HCT116 (cell line): ENCODE results near the gene SLC7A7.

ENCODE experiments used
- CTCF ChIP-seq, 3 experiments: fragments of 200-600 bp in 1 of 3; sonication (generic) in 1 of 3; IDR thresholded peaks in 2 of 3; conservative IDR thresholded peaks in 1 of 3; 2 replicates each; pipeline ENCODE4 v1.5.1; 2012 to 2017; ENCODE audit warnings: low read depth in 2 of 3, low read length in 2 of 3, antibody characterized with exemption in 1 of 3, borderline replicate concordance in 1 of 3, control low read depth in 1 of 3, mild to moderate bottlenecking in 1 of 3, mixed read lengths in 1 of 3, mixed run types in 1 of 3, moderate library complexity in 1 of 3; ENCODE audit not compliant: insufficient read depth in 1 of 3
- EGR1 ChIP-seq: IDR thresholded peaks from 2 replicates; pipeline ENCODE4 v1.6.1; 2012; ENCODE audit warnings: low read depth
- EZH2 ChIP-seq: fragments of 200-600 bp; sonication (generic); IDR thresholded peaks from 2 replicates; pipeline ENCODE4 v1.6.1; 2017; ENCODE audit warnings: antibody characterized with exemption, mixed run types
- EZH2phosphoT487 ChIP-seq: fragments of 200-600 bp; IDR thresholded peaks from 2 replicates; pipeline ENCODE4 v1.6.1; 2018; ENCODE audit warnings: antibody characterized with exemption, borderline replicate concordance
- FOSL1 ChIP-seq: IDR thresholded peaks from 2 replicates; pipeline ENCODE4 v1.6.1; 2012; ENCODE audit warnings: low read depth
- MAX ChIP-seq: IDR thresholded peaks from 2 replicates; pipeline ENCODE4 v1.6.1; 2012
- POLR2A ChIP-seq: IDR thresholded peaks from 2 replicates; pipeline ENCODE4 v1.7.0; 2011; ENCODE audit warnings: borderline replicate concordance; ENCODE audit not compliant: insufficient read depth, insufficient read length; ENCODE audit errors: extremely low read depth
- RAD21 ChIP-seq: IDR thresholded peaks from 2 replicates; pipeline ENCODE4 v1.6.1; 2012; ENCODE audit warnings: low read depth, mild to moderate bottlenecking
- REST ChIP-seq: IDR thresholded peaks from 2 replicates; pipeline ENCODE4 v1.6.1; 2012; ENCODE audit warnings: low read depth
- SIN3A ChIP-seq: IDR thresholded peaks from 2 replicates; pipeline ENCODE4 v1.6.1; 2012; ENCODE audit warnings: low read depth
- SP1 ChIP-seq: IDR thresholded peaks from 2 replicates; pipeline ENCODE4 v1.6.1; 2012; ENCODE audit warnings: low read depth
- YY1 ChIP-seq: IDR thresholded peaks from 2 replicates; pipeline ENCODE4 v1.6.1; 2011; ENCODE audit warnings: low read length, low read depth, moderate library complexity, mild to moderate bottlenecking; ENCODE audit not compliant: insufficient replicate concordance; ENCODE audit errors: extremely low read depth

- TF ChIP-seq CTCF (IDR thresholded peaks at IDR 0.05 in 2 of 3, conservative IDR thresholded peaks at IDR 0.05 in 1 of 3; ENCODE audit: borderline replicate concordance in 1 of 3, insufficient read depth in 1 of 3, low read depth in 2 of 3, low read length in 2 of 3): no peak
- no peak for TF ChIP-seq REST
- no peak for TF ChIP-seq FOSL1
- TF ChIP-seq YY1: no peak
- no peak for TF ChIP-seq EZH2
- TF ChIP-seq SP1: no peak
- no peak for TF ChIP-seq RAD21
- no peak for TF ChIP-seq SIN3A
- TF ChIP-seq EGR1: no peak
- TF ChIP-seq MAX: no peak
- TF ChIP-seq POLR2A: no peak
- no peak for TF ChIP-seq EZH2phosphoT487
These were observed 30.8 kb upstream of the SLC7A7 start for GRCh38 chr14:22845821-22846625.
